ENCODE results near the gene LY6G6D.
A peak's percentile ranks its signal among the peaks of the same experiment; 100 is the strongest.

DNA sequence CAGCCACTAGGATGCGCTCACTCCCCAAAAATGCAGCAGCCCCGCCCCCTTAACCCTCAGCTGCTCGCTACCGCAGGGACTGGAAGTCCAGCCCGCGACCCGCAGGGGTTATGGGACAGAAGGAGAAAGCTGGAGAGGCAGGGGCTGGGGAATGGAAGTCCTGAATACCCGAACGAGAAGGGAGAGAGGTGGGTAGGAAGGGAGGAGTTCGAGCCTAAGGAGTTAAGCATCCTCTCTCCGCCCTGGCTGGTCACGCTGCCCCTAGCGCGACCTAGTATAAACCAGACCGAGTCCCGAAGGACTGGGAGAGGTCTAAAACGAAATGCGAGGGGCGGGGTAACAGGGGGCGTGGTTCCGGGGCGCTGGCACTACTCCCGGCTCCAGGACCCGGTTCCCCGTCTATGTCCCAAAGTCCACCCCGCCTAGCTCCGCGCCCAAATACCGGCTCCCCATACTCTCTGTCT is 14.4 kb downstream of the LY6G6D start:
- TF ChIP-seq CTCF (IDR thresholded peaks at IDR 0.05; ENCODE audit: low read depth, low read length, poor library complexity, severe bottlenecking) = peak; percentile 12
- no peak for TF ChIP-seq EZH2phosphoT487 (IDR thresholded peaks at IDR 0.05; ENCODE audit: borderline replicate concordance, low read length)
